ENCODE results near the gene FPR2. TPM values are rescaled to one million over a fixed set of nuclear protein-coding genes. Genes with fewer than 3 reads are reported as not detected.

FPR2 gene
- total and polyA plus RNA-seq, 4 donors = 0.15 to 4.1 (median 2.4) TPM

- no peak for TF ChIP-seq NR2F2 (IDR thresholded peaks at IDR 0.05)
- no peak for TF ChIP-seq HNF4A (conservative IDR thresholded peaks at IDR 0.05)
- no peak for TF ChIP-seq EGR1 (IDR thresholded peaks at IDR 0.05; ENCODE audit: low read depth in 2 of 2)
- TF ChIP-seq, protein P1, sequence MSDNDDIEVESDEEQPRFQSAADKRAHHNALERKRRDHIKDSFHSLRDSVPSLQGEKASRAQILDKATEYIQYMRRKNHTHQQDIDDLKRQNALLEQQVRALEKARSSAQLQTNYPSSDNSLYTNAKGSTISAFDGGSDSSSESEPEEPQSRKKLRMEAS (IDR thresholded peaks at IDR 0.05) = no peak
Measured at GRCh38 chr19:51735759-51736449, 25.1 kb upstream of the FPR2 start (continued).

DNA sequence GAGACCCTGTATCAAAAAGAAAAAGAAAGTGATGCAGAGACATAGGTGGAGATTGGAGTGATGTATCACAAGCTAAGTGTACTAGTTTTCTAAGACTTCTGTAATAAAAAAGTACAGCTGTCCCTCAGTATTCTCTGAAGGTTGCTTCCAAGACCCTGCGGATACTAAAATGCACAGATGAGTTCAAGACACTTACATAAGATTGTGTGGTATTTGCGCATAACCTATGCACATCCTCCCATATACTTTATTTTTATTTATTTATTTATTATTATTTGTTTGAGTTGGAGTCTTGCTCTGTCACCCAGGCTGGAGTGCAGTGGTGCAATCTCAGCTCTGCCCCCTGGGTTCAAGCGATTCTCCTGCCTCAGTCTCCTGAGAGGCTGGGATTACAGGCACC is 23.6 kb upstream of the FPR2 start:
- no peak for DNase-seq (ENCODE audit: low spot score)
- Histone ChIP-seq H3K36me3 (ENCODE audit: control insufficient read depth in 4 of 4, insufficient read depth in 3 of 4, low read depth in 1 of 4, low read length in 3 of 4) (no peaks in the 10 kb centered on the region), H3K9me3 (ENCODE audit: control insufficient read depth in 4 of 4, low read length in 3 of 4) (no peaks in the 10 kb centered on the region), H3K27me3 (ENCODE audit: control insufficient read depth in 4 of 4, insufficient read depth in 4 of 4, low read length in 3 of 4) (peaks cover 0 to 3% (median 0%) of the 10 kb centered on the region in 4 donors), H3K27ac (ENCODE audit: low read depth in 1 of 2, low read length in 2 of 2) (no peak overlapping the region), H3K9ac (ENCODE audit: low read depth in 1 of 2, low read length in 2 of 2) (no peak overlapping the region), H3K4me1 (ENCODE audit: control insufficient read depth in 4 of 4, insufficient read depth in 4 of 4, low read length in 3 of 4) (peaks cover 0 to 2% (median 0%) of the 10 kb centered on the region in 4 donors), H3K4me3 (ENCODE audit: low read depth in 1 of 3, low read length in 3 of 3) (no peak overlapping the region)
- 89% methylated on average over 3 of the region's 3 CpGs for WGBS
- TF ChIP-seq TAF1 (conservative IDR thresholded peaks at IDR 0.05) (no peak), HNF4A (conservative IDR thresholded peaks at IDR 0.05) (no peak), REST (IDR thresholded peaks at IDR 0.05) (no peak), RAD21 (IDR thresholded peaks at IDR 0.05) (no peak), ZBTB33 (IDR thresholded peaks at IDR 0.05) (no peak), RXRA (IDR thresholded peaks at IDR 0.05) (no peak), ATF3 (IDR thresholded peaks at IDR 0.05) (no peak), HNF4G (IDR thresholded peaks at IDR 0.05) (no peak), GABPA (IDR thresholded peaks at IDR 0.05 in 1 of 2, conservative IDR thresholded peaks at IDR 0.05 in 1 of 2) (no peak), FOXA2 (IDR thresholded peaks at IDR 0.05) (no peak), JUND (IDR thresholded peaks at IDR 0.05) (no peak), SP1 (IDR thresholded peaks at IDR 0.05) (no peak), EGR1 (IDR thresholded peaks at IDR 0.05; ENCODE audit: low read depth in 2 of 2) (no peak), FOXA1 (IDR thresholded peaks at IDR 0.05) (no peak), YY1 (IDR thresholded peaks at IDR 0.05) (no peak), NR2F2 (IDR thresholded peaks at IDR 0.05) (no peak)
- TF ChIP-seq, protein P1 (IDR thresholded peaks at IDR 0.05) = no peak
- TF ChIP-seq, protein P2, sequence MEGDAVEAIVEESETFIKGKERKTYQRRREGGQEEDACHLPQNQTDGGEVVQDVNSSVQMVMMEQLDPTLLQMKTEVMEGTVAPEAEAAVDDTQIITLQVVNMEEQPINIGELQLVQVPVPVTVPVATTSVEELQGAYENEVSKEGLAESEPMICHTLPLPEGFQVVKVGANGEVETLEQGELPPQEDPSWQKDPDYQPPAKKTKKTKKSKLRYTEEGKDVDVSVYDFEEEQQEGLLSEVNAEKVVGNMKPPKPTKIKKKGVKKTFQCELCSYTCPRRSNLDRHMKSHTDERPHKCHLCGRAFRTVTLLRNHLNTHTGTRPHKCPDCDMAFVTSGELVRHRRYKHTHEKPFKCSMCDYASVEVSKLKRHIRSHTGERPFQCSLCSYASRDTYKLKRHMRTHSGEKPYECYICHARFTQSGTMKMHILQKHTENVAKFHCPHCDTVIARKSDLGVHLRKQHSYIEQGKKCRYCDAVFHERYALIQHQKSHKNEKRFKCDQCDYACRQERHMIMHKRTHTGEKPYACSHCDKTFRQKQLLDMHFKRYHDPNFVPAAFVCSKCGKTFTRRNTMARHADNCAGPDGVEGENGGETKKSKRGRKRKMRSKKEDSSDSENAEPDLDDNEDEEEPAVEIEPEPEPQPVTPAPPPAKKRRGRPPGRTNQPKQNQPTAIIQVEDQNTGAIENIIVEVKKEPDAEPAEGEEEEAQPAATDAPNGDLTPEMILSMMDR (IDR thresholded peaks at IDR 0.05; ENCODE audit: low read depth, low read length, missing input control) = no peak
